Measurements from ENCODE around the gene MZB1.
"Not testable (repeated sequence)": the region's sequence is repeated elsewhere in the genome, so short reads cannot be mapped to it uniquely, and the experiment has no call there.

The MZB1 gene

DNA sequence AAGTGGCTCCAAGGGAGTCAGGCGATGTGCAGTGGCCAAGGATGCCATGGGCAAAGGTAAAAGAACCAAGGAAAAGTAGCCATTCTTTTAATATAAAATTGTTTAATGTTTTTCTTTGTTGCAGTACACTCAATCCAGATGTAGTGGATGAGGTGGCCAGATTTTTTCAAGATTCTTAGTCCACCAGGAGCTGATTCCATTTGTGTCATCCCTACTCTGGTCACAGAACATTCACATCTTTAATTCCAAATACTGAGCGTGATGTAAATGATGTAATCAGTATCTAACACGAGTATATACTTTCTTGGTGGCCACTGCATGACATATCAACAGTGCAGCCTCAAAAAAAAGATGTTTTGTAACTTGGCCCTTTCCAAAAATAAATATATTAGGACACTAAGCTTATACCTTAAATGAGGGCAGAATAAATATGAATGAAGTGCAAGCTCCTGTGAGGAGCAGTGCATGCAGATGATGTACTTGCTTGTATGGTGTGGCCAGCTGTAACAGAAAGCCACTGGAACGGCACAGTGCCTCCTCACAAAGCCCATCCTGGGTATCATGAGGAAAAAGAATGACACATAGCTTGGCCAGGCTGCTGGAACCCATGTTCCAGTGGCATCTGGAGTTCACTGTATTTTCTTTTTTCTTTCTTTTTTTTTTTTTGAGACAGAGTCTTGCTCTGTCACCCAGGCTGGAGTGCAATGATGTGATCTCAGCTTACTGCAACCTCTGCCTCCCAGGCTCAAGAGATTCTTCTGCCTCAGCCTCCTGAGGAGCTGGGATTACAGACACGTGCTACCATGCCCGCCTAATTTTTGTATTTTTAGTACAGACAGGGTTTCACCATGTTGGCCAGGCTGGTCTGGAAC is 20.6 kb upstream of the MZB1 start:
- no peak for DNase-seq

DNA sequence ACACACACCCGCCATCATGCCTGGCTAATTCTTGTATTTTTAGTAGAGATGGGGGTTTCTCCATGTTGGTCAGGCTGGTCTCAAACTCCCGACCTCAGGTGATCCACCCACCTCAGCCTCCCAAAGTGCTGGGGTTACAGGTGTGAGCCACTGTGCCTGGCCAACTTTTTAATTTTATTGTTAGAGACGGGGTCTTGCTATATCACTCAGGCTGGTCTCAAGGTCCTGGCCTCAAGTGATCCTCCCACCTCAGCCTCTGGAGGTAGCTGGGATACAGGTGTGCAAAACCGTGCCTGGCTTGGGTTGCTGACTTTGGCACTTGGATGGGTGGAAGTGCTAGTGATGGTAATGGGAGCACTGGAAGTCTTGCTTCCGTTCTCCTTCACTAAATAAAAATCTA is 19.4 kb upstream of the MZB1 start:
- DNase-seq: not testable (repeated sequence)

DNA sequence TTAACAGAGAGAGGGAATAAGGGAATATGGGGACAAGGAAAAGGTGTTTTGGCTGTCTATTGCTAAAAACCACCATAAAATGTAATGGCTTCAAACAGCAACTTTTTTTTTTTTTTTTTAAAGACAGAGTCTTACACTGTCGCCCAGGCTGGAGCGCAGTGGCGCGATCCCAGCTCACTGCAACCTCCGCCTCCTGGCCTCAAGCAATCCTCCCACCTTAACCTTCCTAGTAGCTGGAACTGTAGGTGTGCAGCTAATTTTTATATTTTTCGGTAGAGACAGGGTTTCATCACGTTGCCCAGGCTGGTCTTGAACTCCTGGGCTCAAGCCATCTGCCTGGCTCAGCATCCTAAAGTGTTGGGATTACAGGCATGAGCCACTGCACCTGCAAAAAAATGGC is 18.5 kb upstream of the MZB1 start:
- no peak for DNase-seq

DNA sequence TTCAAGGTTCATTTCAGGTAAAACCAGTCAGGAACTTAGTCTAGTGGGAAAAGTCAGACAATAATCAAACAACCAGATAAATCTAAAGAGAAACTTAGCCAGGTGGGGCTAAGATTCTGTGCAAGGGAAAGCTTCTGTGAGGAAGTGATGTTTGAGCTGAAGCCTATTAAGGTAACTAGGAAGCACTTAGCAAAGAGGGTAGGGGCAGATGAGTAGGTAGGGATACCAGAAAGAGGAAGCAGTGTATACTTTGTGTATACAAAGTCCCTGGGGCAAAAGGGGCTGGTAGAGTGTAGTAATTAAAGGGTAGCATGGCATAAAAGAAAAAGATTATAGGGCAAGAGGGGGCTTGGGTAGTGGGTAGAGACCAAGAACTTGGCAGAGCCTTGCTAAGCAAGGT is 17.8 kb upstream of the MZB1 start:
- DNase-seq: no peak

DNA sequence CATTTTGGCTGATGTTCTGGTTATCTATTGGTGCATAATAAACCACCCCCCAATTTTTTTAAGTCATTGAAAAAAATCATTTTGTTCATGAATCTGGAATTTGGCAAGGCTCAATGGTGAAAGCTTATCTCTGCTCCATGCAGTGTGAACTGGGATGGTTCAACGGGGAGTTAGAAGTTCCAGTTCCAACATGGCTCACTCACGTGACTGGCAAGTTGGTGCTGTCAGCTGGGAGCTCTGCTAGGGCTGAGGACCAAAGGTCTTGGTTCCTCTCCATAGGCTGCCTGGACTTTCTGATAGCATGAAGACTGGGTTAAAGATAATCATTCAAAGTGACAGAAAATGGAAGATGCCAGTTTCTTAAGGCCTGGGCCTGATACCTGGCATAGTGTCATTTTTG is 17.2 kb upstream of the MZB1 start:
- no peak for DNase-seq

DNA sequence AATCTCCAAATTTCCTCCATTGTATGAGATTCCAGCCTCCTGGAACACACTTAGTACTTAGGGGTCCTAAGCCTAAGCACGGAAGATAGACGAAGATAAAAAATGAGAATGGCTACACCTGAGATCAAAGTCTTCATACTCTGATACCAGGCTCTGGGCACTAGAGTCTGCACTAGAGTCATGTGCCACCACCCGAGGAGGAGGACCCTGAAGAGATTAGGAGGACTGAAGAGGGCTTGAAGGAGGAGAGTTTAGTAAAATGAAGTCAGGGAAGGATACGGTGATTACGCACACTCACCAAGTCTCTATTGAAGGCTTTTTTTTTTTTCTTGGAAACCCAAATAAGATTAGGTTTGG is 14.7 kb upstream of the MZB1 start:
- DNase-seq: peak; percentile 55

DNA sequence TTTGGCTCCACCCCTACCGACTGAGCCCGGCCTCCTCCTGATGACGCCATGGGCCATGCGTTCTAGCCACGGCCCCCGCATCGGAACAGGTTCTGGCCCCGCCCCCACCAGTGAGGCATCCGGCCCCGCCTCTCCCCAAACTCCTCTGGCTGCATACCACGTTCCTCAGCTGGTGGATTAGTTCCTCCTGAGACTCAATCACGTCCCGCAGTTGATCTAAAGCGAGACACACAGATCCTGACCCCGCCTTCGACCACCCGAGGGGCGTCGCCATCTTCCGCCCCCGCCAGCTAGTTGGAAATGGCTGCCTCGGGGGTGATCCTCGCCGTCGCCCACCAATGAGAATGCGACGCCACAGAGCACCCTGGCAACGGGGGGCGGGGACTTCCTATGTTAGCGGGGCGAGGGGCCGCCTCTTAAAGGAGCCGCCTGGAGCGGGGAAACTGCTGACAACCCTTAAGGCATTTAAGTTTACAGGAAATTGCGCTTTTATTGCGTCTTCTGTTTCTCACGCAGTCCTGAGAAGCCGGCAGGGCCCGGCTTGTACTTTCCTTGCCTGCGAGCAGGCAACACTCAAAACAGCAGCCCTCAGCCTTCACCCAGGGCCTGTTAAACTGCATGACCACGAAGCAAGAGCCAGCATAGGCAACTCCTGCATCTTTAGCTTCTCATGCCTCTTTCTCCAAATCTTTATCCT is 14.2 kb upstream of the MZB1 start, which contains the start of gene SPATA24:
TSS of gene SPATA24 (minus strand) at position 303 of the 697 bp plus-strand sequence. CDS start at position 274, 29 bp downstream.
- DNase-seq: peak; percentile 98

DNA sequence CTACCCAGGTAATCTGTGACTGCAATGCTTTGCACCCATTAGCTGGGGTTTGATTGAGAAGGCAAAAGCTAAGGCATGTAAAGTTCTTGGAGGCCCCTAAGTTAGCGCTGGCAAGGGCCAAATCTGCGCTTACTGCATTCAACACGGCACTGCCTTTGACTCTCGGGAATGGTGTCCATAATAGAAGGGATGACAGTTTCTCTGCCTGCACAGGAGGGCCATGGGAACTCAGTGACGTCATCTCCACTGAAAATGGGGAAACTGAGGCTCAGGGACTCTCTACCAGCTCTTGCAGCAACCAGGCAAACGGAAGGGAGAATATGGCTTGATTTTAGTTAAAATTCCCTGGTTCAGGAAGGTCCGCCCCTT is 13.7 kb upstream of the MZB1 start:
- DNase-seq: no peak

DNA sequence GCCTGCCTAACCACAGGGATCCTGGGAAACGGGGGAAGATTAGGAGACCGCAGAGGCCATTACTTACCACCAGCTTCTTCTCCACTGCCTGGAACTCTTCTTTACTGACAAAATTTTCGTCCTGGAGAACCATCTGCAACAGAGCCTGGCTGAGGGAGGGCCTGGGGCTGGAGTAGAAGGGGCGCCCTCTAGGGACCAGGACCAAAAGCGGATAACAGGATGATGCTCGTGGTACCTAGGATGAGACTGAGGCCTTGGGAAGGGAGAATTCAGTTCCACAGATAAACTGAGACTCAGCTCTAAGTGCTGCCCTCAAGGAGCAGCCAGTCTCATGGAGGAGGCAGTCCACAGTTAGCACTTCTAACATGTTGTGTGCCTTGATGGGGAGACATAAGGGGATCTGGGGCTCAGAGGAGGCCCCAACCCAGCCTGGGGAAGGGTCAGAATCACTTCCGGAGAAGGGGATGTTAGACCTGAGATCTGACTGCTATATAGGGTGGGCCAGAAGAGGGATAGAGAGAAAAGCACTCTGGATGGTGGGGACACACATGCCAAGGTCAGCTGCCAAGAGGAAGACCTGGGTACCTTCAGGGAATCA is 12.9 kb upstream of the MZB1 start:
- DNase-seq: peak; percentile 60

DNA sequence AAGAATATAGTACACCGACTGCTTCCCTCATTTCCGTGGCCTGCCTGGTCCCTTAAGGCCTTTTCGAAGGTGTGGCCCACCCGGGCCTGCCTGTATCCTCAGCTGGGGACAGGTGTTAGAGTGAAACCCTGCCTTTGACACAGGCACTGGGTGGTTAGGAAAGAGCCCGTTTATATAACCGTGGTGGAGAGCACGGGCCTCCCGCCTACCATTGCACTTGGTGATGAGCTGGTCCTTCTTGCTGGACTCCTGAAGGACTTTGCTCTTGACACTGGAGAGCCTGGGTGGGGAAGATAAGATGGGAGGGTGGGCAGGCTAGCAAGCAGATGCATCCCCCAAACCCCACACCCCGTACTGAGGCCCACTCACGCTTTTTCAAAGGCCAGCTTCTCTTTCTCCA is 11.8 kb upstream of the MZB1 start:
- DNase-seq: no peak

DNA sequence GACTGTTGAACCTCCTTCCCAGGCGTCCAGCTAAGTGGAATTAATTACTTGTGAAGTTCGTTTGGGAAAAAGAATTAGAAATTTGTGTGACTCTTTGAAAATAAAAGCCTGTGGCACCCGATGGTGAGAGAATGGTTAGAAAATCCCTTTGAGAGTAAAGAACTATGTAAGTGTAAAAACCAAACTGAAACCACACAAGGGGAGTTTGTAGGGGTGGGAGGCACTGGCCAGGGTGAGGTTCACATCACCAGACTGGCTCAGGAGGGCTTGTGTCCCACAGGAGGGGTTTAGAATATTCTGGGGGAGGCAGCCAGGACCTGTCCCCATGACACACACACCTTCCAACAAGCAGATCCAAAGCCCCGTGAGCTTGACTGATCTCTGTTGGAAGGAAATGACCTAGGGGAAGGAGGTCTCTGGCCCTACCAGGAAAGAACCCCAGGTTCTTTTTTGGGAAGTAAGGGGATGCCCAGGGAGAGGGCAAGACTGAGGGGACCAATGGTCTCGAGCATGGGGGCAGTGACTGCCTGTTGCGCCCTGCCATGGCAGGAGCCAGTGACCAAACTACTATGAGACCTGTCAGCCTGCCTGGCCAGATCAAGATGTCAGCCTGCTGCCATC is 9.9 kb upstream of the MZB1 start:
- DNase-seq: no peak

DNA sequence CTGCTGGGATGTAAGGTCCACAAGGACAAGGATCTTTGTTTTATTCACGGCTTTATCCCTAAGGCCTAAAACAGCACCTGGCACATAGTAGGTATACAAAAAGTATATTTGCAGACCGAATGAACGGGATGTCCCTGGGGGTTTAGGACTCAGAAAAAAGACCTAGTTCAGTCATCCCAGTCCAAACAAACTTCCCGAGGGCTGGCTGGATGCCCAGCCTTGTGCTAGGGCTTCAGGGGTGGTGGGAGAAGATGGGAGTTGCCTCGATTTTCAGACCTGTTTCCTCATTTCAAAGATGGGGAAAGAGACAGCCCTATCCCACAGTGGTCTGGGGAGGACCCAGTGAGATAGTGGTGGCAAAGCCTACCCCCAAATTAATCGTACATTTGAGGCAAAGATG is 8.2 kb upstream of the MZB1 start:
- DNase-seq: no peak

DNA sequence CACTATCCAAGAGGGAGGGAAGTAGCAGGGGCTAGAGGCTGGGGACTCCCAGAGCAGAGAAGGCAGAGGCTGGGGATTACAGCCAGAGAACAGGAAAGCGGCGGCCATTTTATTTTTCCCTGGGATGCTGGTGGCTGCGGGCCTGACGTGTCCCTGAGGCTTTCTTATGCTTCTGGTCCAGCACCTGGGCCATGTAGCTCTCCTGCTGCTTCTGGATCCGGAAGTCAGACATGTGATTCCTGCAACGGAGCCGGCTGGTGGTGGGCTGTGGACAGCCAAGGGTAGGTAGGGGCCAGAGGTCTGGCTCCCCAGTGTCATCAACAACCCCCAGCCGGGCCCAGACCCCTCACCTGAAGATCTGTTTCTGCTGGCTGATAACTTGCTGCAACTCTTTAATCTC is 7.0 kb upstream of the MZB1 start:
- DNase-seq: no peak

DNA sequence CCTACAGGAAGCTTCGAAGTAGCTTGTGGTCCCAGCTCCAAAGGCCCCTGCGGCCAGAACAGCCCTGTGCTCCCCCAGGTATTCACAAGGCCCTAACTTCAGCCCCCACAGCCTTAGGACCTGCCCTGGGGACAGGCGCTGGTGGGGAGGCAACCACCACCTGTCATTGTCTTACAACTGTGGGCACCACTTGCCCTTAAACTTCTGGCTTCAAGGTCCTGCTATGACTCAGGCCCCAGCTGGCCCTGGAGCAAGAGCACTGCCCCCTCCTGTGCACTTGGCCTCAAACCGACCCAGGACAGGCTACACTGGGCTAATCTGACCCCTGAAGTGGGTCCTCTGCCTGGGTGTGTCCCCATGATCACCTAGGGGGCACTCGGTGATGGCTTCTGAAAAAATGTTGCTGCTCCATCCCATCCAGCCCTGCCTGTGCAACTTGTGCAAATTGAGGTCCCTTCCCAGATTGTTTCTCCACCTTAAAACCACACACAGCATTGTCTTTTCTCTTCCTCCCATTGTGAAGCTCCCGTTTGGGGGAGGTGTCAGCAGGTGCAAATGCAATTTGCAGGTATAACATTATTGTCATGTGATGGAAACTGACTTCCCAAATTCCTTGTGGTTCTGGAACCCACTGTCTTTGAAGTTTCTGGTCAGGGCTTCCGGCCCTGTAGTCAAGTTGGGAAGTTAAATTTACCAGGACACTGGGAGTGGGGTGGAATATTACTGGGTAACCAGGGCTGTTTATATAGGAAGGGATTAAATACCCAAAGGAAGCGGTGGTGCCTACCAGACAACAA is 6.3 kb upstream of the MZB1 start:
- DNase-seq: peak; percentile 17

DNA sequence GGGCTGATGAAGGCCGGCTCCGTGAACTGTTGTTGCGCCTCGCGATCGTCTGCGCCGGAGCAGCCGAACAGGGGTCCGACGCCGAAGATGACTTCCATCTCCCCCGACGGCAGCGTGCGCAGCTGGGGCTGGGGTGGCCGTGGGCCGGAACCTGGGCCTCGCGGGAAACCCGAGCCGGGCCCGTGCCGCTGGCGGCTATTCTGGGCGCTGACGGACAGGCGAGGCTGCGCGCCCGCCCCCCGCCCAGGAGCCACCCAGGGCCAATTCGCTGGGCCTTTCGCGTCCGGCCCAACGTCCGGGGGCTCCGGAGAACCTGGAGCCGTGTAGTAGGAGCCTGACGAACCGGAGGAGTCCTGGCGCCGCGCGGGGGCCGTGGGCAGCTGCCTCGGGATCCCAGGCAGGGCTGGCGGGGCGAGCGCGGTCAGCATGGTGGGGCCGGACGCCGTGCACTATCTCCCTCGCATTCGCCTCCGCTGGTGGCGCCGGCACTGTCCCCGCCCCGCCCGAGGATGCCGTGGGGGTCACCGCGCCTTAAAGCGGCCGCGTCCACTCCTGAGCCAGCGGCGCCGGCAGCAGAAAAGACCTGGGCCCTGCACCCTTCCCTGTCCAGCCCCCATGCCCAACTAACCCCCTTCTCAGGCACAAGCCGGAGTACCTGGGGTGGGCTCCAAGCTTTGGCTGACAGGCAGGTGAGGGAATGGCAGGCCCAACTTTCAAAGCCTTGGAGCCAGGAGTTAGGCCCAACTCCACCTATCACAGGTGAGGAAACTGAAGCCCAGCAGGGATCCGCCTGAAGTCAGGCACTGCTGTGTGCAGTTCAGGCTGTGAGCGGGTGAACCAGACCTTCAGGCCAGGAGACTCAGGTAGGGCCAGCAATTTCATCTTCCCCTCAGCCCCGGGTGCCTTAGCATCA is 5.2 kb upstream of the MZB1 start, which contains the start of gene PROB1:
TSS of gene PROB1 (minus strand) at position 451 of the 913 bp plus-strand sequence. CDS start at position 428, 23 bp downstream.
- DNase-seq: no peak

DNA sequence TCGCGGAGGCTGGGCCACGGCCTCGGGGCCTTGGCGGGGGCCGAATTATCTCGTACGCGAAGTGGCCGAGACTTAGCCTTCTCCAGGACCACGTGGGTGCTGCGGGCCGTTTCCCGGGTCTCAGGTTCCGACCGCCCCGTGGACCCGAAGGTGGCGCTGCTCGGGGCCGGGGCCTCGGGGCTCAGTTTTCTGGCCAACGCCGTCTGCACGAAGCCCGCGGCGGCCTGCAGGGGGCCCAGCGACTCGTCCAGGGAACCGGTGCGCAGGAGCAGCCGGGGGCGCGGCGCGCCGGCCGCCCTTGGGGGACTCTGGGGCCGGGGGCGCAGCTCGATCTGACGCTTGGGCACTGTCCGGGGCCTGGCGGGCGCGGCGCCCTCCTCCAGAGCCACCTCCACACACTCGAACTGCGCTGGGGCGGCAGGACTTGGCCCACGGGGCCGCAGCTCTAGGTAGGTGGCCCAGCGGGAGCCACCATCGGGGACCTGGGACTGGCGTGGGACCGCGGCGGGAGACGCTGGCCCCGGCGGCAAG is 4.5 kb upstream of the MZB1 start:
- peak; percentile 74 for DNase-seq

DNA sequence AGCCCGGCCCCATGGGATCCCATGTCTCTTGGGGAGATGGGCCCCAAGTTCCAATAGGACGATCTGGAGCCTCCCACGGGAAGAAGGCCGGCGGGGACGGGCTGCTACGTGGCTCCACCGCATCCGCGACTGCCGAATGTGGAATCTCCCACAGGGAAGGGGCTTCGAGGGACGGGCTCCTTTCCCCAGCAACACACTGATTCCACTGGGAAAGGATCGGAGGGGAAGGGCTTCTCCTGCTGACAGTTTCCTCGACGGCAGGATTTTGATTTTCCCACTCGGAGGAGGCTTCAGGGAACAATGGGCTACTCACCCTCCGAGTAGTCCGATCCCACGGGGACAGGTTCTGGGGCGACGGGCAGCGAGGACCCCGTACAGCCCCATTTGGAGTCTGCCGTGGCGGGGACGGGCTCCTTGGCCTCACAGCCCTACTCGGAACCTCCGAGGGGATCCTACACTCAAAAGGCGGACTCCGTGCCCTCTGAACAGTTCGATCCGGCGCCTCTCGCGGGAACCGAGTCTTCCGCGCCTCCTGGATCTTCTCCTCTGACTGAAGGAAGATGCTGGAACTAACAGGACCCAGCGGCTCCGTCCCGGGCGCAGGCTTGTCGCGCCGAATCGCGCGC is 3.9 kb upstream of the MZB1 start:
- DNase-seq: no peak

DNA sequence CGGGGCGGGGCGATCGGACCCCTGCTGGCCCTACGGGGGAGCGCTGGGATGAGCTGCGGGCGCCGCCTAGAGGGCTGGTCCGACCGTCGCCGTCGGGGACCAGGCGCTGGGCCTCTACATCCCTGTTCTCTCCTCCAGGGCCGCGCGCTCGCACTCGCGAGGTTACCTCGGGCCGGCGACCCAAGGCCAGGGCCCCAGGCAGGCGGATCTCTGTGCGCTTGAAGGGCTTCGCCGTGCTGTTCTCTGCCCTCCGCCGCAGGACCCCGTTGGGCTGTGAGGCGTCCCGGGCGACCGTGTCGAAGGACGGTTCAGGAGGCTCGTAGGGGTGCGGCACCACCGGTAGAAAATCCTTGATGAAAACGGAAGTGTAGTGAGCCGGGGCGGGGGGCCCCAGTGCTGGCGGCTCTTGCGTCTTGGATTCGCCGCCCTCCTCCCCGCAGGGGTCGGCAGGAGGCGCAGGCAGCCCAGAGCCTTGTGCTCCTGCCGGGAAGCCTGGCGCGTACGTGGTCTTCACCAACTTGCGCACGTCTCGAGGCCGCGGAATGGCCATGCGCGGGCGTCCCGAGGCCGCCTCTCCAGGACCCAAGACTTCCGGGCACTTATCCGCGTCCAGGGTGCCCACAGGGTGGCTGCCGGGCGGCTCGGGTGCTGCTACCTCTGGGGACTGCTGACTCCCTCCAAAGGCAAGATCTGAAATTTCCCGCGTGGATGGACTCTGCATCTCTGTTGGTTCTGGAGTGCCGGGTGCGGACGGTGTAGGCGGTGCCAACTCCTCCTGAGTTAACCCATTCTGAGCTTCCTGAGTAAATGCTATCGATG is 3.2 kb upstream of the MZB1 start:
- DNase-seq: peak; percentile 92

DNA sequence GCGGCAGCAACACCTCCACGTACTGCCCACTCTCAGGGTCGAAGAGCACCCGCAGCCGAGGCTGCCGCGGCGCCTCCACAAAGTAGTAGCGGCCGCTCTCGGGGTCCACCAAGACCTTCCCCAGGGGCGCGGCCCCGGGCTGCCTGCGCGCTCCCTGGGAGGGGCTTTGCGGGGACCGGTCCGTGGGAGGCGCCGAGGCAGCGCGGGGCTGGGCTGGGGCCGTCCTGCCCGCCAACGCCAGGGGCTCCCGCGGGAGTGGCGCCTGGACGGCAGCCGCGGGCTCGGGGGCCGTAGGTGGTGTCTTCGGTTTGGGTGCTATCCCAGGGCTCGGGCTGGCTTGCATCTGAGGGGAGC is 2.6 kb upstream of the MZB1 start:
- DNase-seq: peak; percentile 57
